ENCODE data around the gene GCC1.

GRCh38 chr7:127618775-127619174, 33.4 kb upstream of the GCC1 start:
- no peak for TF ChIP-seq POLR2A (IDR thresholded peaks at IDR 0.05)
- TF ChIP-seq, protein P1, sequence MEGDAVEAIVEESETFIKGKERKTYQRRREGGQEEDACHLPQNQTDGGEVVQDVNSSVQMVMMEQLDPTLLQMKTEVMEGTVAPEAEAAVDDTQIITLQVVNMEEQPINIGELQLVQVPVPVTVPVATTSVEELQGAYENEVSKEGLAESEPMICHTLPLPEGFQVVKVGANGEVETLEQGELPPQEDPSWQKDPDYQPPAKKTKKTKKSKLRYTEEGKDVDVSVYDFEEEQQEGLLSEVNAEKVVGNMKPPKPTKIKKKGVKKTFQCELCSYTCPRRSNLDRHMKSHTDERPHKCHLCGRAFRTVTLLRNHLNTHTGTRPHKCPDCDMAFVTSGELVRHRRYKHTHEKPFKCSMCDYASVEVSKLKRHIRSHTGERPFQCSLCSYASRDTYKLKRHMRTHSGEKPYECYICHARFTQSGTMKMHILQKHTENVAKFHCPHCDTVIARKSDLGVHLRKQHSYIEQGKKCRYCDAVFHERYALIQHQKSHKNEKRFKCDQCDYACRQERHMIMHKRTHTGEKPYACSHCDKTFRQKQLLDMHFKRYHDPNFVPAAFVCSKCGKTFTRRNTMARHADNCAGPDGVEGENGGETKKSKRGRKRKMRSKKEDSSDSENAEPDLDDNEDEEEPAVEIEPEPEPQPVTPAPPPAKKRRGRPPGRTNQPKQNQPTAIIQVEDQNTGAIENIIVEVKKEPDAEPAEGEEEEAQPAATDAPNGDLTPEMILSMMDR (IDR thresholded peaks at IDR 0.05): no peak

Measured in adrenal gland (tissue), 5 donors.